Measurements from ENCODE around the gene ERC2.

ERC2 gene

GRCh38 chr3:55989366-55989765 lies 478.9 kb downstream of the ERC2 start:
- DNase-seq (ENCODE audit: low read depth) = no peak

DNA sequence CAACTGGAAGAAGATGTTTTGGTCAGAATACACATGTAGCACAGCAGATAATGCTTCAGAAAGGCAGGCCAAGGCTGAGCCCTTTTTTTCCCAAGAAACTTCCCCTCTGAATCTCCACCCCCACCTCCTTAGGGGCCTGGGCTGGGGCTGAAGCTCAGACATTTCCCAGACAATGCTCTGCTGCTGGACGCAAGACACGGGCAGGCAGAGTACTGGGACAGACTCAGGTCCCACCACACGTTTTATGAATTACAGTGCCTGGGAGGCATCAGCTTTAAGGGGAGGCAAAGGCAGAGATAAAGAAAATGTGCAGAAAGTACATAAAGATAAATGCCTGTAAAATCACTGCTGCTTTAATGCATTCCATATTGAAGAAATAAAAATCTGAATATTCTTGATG lies 479.4 kb downstream of the ERC2 start:
- DNase-seq (ENCODE audit: low read depth) = no peak

DNA sequence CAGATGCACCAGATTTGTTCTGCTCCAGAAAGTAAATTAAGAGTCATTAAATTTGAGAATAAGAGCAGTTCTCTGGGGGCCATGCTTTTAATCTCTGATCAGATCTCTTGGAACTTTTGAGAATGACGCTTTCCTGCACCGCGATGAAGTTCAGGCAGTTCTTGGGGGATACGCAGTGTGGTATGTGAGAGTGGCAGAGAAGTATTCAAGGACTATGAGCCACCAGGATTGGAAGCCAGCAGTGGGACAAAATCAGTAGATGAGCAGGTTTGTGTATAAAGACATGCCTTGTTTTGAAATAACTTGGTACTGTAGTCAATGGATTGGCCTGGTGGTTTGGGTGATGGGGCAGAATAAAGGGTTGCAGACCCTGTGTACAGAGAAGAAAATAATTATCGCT lies 483.6 kb downstream of the ERC2 start:
- DNase-seq (ENCODE audit: low read depth) = no peak

DNA sequence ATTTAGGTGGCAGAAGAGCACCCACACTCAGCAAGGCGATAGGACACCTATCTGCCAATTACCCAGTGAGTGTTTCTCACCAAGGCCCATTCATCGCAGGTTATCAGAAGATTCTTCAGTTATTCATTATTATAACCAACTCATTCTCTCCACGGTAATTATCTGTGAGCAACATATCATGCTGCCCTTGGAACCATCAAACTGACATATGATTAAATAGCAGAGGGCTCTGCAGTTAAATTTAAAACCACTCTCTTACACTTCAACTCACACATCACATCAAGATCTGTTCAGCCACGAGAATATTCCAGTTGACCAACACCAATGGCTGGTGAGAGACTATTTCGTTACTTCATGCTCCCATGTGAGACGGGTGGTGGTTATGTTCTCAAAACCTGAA lies 489.3 kb downstream of the ERC2 start:
- no peak for DNase-seq (ENCODE audit: low read depth)

DNA sequence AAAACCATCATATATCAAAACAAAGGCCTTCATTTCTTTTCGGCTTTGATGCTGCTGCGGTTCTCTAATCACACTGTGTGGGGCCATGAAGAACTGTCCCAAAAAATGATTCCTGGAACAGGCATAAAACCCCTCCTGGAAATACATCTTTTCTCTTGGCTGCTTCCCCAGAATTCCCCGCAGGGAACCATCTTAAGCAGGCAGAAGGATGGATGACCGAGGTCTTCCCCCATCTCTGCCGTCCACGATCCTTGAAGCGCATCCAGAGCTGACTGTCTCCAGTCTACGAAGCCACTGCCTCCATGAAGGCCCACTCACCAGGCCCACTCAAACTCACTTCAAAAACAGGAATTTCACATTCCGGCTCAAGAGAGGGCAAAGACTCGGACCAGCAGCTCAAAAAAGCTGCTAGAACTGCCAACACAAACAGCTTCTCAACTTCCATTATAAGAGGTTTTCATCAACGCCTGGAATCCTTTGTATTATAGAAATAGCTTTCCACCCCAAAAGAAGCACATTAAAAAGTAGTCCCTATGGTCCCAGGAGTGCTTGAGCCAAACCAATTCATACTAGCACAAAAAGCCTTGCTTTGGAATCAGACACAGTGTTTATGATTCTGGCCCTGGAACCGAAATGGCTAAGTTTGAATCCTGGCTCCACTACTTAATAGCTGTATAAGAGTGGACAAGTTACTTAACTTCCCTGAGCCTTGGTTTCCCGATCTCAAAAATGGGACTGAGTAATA lies 493.7 kb downstream of the ERC2 start:
- DNase-seq (ENCODE audit: low read depth) = no peak

DNA sequence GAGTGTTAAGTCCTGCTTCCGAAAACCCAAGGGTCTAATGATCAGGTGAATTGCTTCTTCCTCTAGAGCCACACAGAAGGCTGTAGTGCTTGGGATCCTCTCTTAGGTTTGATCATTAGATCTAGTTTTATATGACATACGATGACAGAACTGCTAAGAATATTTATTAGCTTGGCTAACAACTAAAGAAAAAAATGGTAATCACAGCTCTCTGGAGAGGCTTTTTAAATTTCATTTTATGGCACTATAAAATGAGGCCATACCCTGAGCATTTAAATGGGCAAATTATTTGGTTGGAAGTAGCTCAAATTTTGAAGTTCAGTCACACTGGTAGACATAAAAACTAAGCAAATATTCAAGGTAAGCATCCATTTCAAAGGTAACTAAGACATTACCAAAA lies 498.6 kb downstream of the ERC2 start:
- DNase-seq (ENCODE audit: low read depth) = no peak

- DNase-seq (ENCODE audit: low read depth) = no peak
Observed at GRCh38 chr3:55968331-55968730, 499.9 kb downstream of the ERC2 start.

DNA sequence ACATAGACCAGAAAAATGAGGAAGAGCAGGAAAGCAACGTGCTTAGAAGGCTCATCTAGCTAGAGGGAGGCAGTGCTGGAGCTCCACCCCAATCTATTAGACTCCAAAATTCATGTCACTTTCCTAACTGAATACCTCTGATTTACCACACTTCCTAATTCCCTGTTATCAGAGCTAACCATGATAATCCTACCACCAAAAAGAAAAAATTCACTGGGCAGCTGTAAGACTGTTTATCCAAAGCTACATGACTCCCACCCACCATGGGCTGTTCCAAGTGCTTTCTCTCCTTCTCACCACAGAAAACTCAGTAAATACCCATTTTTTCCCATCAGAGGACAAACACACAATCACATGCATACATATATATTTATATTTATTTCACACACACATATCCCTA lies 501.7 kb downstream of the ERC2 start:
- DNase-seq (ENCODE audit: low read depth) = no peak

DNA sequence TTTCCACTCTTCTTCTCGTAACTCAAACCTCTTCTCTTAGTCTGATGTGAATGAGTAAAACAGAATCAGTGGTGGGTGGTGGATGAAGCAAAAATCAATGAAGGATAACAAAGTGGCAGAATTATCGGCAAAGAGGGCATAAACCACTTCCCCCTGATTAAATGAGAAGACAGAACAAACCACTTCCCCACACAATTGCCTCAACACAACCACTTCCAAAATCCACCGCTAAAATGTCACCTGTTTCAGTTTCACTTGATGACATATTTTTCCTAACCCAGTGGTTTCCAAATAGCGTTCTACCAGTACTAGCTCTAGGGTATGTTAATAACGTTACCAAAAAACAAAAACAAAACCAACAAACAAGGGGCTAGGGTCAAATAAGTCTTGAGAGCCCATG lies 502.5 kb downstream of the ERC2 start:
- DNase-seq (ENCODE audit: low read depth) = no peak

DNA sequence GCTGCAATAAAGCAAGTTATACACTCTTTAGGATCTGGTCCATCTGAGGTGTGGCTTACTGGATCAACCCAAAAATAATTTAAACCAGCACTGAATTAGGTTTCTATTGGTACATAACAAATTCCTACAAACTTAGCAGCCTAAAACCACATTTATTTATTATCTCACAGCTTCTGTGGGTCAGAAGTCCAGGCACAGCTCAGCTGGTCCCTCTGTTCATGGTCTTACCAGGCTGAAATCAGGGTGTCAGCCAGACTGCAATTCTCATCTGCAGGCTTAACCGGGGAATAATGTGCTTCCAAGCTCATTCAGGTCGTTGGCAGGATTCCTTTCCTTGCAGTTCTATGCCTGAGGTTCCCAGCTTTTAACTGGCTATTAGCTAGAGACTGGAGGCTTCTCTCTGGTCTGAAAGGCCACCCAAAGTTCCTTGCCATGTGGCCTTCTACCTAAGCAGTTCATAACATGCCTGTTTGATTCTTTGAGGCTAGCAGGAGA lies 503.7 kb downstream of the ERC2 start:
- DNase-seq (ENCODE audit: low read depth) = no peak

GRCh38 chr3:55963601-55964000 lies 504.7 kb downstream of the ERC2 start:
- no peak for DNase-seq (ENCODE audit: low read depth)

GRCh38 chr3:55959471-55960080 lies 508.7 kb downstream of the ERC2 start:
- DNase-seq (ENCODE audit: low read depth) = no peak

DNA sequence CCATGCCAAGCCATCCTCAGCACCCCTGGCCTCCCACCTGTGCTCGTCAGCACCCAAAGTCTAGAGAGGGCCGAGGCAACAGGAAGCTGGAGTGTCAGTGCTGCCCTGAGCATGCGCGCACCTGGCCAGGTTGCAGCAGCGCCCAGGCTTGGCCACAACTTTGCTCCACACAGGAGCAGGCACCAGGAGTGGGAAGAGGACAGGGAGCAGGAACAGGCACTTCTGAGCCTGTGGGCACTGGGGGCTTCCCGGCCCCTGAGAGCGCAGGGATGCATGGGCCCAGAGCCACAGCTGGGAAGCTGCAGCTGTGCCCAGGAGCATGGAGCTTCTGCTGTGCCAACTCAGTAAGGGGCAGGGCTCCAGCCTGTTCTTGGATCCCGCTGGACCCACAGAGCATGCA lies 509.7 kb downstream of the ERC2 start:
- no peak for DNase-seq (ENCODE audit: low read depth)

DNA sequence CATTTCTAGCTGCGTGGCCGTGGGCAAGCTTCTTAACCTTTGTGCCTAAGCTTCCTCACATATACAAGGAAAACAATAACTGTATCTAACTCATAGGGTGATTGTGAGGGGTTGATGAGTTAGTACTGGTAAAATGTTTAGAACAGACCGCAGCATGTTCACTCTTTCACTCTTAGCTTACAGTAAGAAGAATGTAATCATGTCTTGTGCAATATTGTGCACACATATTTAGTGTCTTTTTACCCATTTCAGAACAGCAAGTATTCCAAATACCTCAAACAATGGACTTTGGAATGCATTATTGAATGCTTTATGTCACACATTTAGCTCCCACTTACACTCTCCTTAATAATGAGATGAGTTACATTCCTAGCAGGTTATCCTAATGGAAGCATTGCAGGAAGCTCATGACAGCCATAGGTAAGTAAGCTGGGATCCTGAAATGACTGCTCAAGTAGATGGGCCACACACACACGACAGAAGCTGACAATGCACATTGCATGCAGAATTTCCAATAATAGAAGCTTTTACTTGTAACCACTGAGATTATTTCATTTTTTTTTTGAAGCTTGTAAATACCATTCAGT lies 512.3 kb downstream of the ERC2 start:
- no peak for DNase-seq (ENCODE audit: low read depth)

GRCh38 chr3:55951388-55951787 lies 516.9 kb downstream of the ERC2 start:
- no peak for DNase-seq (ENCODE audit: low read depth)

GRCh38 chr3:55947406-55947805 lies 520.9 kb downstream of the ERC2 start:
- DNase-seq (ENCODE audit: low read depth) = no peak

- no peak for DNase-seq (ENCODE audit: low read depth)
Observed at GRCh38 chr3:55946574-55947160, 521.6 kb downstream of the ERC2 start.

DNA sequence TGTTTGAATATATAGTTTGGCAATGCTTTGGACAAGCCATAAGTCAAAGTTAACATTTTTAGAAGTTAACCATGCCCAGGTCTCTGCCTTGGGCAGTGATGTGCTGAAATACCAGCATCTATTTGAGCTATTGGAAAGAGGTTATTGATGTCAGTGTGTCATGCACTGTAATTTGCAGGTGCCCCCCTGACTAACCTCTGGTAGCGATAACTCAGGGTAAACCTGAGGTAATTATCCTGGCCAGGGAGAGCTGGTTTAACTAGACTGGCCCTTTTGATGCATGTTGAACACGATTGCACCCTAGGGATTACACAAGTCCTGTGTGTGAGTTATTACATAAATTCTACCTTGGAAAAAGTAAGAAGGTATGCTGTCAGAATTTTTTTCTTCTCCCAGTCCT lies 525.4 kb downstream of the ERC2 start:
- no peak for DNase-seq (ENCODE audit: low read depth)

- DNase-seq (ENCODE audit: low read depth) = no peak
Observed at GRCh38 chr3:55939287-55939686, 529.0 kb downstream of the ERC2 start.

DNA sequence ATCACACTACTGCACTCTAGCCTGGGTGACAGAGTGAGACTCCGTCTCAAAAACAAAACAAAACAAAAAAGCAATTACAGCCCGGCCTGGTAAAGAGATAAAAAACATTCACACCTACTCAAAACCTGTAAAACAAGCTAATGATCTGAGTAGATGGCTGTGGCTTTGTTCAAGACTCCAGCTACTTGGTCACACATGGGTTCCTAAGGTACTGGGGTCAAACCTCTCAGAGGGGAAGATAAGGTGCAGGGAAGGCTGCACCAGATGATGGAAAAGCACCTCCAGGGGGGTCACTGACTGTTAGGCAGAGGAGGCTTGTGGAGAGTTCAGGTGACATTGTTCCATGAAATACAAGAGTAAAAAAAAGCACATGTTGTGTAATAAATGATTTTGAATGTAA lies 531.0 kb downstream of the ERC2 start:
- DNase-seq (ENCODE audit: low read depth) = no peak

DNA sequence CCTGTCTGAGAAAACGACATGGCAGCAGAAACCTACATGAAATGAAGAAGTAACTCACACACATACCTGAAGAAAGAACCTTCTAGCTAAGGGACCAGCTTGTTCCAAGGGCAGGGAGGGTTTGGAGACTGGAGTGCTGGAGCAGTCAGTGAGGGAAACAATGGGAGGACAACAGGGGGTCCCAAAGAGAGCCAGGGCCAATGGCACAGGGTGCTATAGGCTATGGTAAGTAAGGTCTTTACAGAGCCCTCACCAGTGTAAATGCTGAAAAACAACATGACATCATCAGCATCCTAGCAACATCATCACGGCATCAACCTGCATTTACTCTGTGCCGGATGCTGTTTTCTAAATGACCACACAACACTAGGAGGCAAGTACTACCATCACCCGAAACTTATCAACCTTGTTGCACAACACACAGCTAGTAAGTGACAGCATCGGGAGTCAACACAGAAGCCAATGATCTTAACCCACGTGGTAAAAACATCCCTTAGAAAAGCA lies 531.7 kb downstream of the ERC2 start:
- no peak for DNase-seq (ENCODE audit: low read depth)

DNA sequence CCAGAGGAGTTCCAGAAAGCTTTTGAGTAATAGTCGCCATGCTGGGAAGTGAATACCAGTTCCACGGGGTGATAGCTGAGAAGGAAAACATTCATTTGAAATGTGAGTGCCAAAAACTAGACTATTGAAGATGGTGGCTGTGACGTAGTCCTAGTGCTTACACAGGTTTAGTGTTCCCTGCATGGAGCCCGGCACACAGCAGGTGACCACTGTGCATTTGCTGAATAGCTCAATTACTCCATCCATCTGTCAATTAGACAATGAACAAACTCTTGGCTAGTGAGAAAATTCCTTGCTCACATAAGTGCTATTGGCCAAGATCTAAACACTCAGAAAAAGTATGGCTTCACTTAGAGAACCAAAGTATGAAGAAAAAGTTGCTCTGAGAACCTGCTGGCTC lies 533.0 kb downstream of the ERC2 start:
- DNase-seq (ENCODE audit: low read depth) = no peak

GRCh38 chr3:55934771-55935170 lies 533.5 kb downstream of the ERC2 start:
- DNase-seq (ENCODE audit: low read depth) = no peak
